ENCODE results near the gene MINDY4B.

The MINDY4B gene

DNA sequence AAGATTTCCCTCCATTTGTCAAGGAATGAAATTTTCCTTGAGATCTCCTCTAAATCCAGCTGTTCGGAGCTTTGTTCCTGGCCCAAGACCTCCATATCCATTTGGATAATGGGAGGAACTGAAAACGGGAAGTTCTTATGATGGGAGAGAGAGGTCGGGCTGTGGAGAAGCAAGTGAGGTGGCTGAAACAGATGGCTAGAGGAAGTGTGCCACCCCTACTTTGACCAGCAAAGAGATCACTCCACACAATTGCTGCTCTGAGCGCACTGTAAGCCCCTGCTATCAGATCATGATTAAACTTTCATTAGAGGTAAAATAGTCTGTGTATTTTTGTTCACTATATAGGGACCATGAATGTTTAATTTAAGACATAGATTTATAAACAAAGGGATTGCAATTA is at the start of gene MINDY4B:
Gene MINDY4B, minus strand, starts transcription at position 101 of the 400 bp plus-strand sequence. Its CDS starts 0 bp downstream, at position 101.
- H3K4me3 ChIP-seq (ENCODE audit: low read length) = no peak within 1 kb of the TSS
- no peak for DNase-seq (ENCODE audit: low read depth)
- TF ChIP-seq, protein P1, sequence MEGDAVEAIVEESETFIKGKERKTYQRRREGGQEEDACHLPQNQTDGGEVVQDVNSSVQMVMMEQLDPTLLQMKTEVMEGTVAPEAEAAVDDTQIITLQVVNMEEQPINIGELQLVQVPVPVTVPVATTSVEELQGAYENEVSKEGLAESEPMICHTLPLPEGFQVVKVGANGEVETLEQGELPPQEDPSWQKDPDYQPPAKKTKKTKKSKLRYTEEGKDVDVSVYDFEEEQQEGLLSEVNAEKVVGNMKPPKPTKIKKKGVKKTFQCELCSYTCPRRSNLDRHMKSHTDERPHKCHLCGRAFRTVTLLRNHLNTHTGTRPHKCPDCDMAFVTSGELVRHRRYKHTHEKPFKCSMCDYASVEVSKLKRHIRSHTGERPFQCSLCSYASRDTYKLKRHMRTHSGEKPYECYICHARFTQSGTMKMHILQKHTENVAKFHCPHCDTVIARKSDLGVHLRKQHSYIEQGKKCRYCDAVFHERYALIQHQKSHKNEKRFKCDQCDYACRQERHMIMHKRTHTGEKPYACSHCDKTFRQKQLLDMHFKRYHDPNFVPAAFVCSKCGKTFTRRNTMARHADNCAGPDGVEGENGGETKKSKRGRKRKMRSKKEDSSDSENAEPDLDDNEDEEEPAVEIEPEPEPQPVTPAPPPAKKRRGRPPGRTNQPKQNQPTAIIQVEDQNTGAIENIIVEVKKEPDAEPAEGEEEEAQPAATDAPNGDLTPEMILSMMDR (conservative IDR thresholded peaks at IDR 0.05; ENCODE audit: low read depth, low read length) = no peak

DNA sequence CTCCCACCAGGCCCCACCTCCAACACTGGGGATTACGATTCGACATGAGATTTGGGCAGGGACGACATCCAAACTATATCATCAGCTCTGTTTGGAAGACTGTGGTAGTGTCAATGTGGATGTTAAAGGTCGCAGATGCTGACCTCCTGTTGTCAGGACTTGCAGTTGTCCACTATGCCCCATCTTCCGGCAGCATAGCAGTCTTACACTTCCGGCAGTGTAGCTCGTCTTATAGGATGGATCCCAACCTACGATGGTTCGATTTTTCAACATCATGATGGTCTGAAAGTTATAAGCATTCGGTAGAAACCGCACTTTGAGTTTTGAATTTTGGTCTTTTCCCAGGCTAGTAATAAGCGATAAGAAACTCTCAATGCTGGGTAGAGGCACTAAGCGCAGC is 46.7 kb upstream of the MINDY4B start:
- no peak overlapping the region for H3K4me3 ChIP-seq (ENCODE audit: low read length)
- DNase-seq (ENCODE audit: low read depth) = no peak
- TF ChIP-seq, protein P1 (conservative IDR thresholded peaks at IDR 0.05; ENCODE audit: low read depth, low read length) = no peak

DNA sequence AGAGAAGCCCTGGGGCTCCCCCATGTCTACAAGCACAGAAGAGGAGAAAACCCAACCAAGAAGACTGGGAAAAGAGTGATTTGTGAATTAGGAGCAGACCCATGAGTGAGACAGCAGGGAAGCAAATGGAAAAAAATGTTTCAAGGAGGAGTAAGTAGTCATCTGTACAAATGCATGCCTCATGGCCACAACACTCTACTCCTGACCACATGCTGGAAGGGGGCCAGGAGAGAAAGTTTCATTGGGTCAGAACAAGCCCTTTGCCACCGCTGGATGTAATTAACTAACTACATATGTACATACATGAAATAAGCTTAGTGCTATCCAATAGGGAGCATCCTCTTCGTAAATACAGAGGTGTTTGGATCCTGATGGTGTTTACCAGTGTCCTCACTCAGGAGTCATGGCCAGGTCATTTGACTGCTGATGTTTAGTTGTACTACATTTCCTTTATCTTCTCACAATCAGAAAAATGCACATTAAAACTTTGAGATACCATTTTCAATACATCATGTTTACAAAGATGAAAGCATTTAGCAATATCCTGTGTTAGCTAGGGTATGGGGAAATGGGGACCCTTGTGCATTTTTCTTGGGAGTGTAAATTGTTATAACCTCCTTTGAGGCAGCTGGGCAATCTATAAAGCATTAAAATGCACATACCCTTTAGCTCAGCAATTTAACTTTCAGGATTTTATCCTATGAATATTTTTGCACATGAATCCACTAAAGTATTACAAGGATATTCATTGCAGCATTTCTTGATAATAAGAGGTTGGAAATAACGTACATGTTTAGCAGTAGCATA is 40.2 kb upstream of the MINDY4B start:
- TF ChIP-seq, protein P1 (conservative IDR thresholded peaks at IDR 0.05; ENCODE audit: low read depth, low read length) = no peak
- DNase-seq (ENCODE audit: low read depth) = no peak
- H3K4me3 ChIP-seq (ENCODE audit: low read length) = no peak overlapping the region

DNA sequence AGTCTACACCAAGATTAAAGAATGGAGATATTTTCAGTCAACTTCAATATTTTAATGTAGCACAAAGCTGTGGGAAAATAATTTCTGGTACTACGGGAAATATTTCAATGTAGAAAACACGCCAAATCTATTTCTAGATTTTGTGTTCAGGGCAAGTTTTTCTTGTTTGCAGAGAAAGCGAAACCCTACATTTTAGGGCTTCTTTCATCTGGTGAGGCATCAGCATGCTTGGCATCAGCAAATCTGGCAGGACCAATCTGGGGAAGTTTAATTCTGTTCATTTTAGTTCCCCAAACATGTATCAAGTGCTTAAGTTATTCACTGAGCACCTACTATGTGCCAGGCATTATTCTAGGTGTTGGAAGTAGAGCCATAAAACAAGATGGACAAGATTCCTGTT is 37.0 kb upstream of the MINDY4B start:
- TF ChIP-seq, protein P1 (conservative IDR thresholded peaks at IDR 0.05; ENCODE audit: low read depth, low read length) = no peak
- no peak for DNase-seq (ENCODE audit: low read depth)
- no peak overlapping the region for H3K4me3 ChIP-seq (ENCODE audit: low read length)

DNA sequence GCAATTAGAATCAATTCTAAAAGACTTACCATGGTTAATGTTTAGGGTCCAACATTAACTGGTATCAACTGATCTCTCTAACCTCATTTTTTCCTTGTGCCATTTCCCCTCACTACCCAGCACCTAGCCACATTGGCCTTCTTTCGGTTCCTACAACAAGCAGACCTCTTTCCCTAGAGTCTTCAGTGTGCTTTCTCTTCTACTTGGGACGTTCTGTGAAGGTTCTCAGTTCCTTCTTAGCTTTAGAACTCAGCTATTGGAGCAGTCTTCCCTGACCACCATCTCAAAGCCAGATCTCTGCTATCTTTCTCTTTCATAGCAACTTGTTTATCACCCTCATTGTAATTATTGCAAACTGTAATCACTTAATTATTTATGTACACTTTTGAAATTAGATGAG is 31.5 kb upstream of the MINDY4B start:
- TF ChIP-seq, protein P1 (conservative IDR thresholded peaks at IDR 0.05; ENCODE audit: low read depth, low read length) = no peak
- H3K4me3 ChIP-seq (ENCODE audit: low read length) = no peak overlapping the region
- no peak for DNase-seq (ENCODE audit: low read depth)

DNA sequence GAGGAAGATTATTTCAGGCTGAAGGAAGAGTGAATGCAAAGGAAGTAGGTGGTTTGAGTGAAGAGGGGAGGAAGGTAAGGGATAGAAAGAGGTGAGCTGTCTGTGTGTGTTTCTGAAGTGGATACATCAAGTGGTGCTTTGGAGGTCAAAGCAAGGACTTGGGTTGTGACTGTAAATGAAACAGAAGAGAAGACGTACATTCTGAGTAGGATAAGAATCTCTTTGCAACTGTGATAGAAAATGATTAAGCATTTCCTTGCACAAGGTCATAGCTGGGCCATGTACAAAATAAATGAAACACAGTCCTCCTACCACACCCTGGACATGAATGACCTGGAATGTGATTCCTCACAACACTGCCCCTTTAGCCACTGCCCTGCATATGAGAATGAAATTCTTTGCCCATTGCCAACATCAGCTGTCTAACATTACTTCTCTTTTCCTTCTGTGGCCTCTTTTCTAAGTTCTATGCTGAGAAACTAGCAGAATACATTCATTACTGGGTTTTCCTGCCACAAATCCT is 28.3 kb upstream of the MINDY4B start:
- TF ChIP-seq, protein P1 (conservative IDR thresholded peaks at IDR 0.05; ENCODE audit: low read depth, low read length) = no peak
- H3K4me3 ChIP-seq (ENCODE audit: low read length) = no peak overlapping the region
- DNase-seq (ENCODE audit: low read depth) = no peak

DNA sequence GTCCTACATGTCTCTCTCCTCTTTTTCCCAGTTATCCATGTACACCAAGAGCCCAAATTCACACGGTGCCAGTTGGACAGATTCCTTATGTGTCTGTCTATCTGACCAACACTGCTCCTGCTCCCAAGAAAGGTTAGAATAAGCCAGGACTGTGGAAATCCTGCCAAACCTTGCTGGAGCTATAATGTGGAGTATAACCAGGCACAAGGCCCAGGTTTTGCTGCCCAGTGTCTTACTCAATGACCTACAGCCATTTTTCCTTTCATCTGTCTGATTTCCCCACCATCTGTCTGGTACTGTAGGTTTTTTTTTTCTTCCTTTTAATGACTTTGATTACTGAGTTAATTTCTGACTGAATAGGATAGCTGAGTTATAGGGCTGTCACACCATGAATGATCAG is 26.5 kb upstream of the MINDY4B start:
- no peak for DNase-seq (ENCODE audit: low read depth)
- TF ChIP-seq, protein P1 (conservative IDR thresholded peaks at IDR 0.05; ENCODE audit: low read depth, low read length) = no peak
- no peak overlapping the region for H3K4me3 ChIP-seq (ENCODE audit: low read length)
